HG02642 (cell line): ENCODE results near the gene TMEM94.
"Not testable (repeated sequence)": the region's sequence is repeated elsewhere in the genome, so short reads cannot be mapped to it uniquely, and the experiment has no call there.

Experiments
- ATAC-seq: cut with Tn5 transposase; IDR thresholded peaks from one replicate; pipeline ENCODE4 v1.9.1; 2021; ENCODE audit warnings: mild to moderate bottlenecking; ENCODE audit not compliant: unreplicated experiment, poor library complexity

Gene TMEM94

DNA sequence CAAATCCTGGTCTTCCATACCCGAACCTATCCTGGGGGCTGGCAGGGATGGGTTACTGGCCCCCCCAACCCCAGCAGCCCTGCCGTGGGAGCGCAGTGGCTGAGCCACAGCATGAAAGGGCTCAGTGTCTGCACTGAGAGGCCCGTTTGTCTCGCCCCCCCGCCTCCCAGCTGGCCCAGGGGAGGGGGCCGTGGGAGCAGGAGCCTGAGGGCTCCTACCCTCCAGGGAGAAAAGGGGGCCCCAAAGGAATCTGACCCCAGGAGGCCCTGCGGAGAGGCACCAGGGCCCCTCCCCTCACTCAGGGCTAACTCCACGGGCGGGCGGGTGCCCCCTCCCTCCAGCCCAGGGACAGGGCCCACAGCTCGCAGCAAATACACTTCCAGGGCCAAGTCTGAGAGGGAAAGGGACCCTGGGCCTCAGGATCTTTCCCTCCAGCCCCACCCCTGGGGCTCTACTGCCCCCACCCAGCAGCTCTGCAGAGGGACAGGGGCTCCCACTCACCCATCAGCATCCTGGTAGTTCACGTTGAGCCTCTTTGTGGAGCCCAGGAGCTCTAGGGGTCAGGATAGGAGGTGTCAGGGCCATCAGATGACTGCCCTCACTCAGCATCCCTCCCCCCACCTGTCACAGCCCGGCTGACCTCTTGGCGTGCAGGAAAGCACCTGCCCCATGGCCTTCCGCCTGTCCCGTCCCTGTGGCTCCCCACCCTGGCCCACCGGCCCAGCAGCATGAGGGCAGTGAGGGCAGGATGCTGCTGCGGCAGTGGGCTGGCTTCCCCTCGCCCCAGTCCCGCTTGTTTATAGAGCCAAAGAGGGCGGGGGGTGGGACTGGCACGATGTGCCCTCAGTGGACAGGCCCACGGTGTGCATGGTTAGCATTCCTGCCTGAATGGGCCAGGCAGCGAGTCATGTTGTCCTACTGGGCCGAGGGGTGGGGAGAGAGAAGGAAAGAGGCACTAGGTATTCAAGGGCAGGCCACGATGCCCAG is 51.6 kb downstream of the TMEM94 start:
- ATAC-seq = no peak

DNA sequence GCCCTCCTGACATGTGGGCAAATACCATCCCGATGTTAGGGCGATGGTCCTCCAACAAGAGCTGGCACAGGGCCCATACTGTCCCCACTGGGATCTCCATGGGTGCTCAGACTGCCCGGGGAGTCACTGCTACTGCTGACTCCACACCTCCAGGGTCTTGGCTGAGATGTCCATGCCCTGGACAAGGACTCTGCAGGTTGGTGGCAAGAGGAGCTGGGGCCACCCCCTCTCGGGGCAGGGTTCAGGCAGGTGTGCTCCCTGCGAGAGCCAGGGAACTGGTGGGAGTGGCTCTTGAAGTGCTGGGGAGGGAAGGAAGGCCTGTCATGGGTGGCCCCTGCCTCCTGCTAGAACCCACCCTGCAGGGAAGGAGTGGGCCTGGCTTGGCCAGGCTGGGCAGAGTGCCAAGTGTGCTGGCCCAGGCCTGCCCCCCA is 52.5 kb downstream of the TMEM94 start:
- ATAC-seq = no peak

DNA sequence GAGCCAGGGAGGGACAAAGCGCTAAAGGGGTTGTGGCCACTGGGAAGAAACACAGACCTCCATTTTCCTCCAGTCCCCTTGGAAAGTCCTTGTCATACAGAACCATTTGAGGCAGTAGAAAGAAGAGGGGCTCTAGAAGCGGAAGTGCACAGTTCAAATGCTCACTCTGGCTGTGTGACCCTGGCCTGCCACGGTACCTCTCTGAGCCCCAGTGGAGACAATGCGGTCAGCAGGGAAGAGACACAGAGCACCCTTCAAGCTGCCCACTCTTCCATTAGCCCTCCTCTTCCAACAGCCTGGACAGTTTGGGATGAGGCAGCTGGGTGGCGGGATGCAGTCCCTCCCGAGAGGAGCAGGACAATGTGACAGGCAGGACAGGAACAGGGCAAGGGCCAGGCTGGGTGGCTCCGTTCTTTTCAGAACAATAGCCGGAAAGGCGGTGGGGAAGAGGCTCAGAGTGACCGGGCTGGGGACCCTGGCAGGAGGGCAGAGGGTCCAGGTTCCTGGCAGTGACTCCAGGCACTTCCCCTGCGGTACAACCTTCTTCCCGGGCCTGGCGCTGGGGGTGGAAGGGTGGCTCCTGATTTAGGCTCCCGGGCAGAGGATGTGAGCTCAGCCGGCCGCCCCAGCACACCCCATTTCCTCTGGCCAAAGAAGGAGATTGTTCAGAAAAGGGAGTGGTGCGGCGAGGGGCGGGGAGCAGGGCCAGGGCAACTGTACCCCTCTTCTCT is 53.3 kb downstream of the TMEM94 start:
- no peak for ATAC-seq

DNA sequence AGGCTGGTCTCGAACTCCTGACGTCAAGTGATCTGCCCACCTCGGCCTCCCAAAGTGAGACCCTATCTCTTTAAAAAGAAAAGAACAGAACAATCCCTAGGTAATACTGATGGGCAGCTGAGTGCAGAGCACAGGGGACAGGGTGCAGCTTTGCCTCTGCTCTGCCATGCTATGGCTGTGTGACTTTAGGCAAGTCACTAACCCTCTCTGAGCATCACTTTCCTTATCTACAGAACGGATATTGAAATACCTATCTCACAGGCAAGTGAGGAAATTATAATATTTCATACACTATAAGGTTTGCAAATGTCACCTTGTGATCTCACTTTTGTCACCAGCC is 54.8 kb downstream of the TMEM94 start:
- no peak for ATAC-seq

DNA sequence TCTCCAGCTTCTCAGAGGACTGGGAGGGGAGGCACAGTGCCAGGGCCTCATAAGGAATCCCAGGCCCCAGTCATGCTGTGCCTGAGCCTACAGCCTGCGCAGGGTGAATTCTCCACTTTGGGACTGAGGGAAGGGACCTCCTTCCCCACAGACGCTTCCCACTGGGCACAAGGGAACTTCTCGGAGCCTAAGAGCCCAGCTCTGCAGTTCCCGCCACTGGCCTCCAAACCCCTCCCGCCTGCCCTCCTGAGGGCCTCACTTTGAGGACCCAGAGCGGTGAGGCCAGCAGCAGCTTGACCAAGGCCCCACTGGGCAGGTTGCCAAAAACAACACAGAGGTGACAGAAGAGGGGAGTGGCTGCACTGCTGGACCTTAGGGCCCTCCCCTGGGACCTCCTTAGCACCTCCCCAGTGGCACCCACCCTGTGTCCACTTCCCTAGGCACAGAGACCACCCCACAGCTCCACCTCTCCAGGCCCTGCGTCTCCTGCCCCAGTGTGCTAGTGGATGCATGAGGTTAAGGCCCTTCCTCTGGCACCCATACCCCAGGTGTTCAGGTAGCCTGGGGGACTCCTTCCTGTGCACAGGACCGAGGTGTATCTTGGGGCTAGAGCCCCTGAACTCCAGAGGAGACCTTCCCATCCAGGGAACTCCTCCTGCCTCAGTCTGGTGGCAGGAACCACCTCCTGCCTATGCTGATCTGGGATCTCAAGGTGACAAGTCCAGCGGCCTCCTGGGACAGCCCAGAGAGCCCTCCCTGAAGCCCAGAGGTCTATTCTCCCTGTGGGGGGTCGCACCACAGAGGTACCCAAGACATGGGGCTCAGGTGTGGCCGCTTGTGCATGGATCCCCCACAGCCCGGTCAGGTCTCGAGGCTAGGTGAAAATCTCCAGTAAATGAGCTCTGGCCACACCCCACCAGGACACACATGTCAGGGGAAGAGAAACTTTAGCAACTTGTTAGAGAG is 55.5 kb downstream of the TMEM94 start:
- ATAC-seq = no peak

DNA sequence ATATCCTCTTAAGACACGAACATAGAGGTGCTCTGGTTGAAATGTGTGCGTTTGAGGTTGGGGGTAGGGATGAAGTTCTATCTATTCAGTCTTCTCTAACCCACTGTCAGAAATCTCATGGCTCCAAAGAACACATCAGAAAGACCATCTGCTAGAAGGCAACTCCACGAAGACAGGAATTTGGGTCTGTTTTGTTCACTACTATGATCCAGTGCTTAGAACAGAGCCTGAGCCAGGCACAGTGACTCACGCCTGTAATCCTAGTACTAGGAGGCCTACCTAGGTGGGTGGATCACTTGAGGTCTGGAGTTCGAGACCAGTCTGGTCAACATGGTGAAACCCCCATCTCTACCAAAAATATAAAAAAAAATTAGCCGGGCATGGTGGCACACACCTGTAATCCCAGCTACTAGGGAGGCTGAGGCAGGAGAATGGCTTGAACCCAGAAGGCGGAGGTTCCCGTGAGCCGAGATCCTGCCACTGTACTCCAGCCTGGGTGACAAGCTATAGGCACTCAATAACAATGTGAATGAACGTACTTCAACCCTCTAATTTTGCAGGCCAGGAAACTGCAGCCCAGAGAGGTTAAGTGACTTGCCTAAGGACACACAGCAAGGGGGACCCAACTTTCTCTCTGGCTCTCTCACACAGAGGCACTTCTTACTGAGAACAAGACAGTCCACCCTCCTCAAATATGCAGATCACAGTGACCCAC is 56.6 kb downstream of the TMEM94 start:
- no peak for ATAC-seq

DNA sequence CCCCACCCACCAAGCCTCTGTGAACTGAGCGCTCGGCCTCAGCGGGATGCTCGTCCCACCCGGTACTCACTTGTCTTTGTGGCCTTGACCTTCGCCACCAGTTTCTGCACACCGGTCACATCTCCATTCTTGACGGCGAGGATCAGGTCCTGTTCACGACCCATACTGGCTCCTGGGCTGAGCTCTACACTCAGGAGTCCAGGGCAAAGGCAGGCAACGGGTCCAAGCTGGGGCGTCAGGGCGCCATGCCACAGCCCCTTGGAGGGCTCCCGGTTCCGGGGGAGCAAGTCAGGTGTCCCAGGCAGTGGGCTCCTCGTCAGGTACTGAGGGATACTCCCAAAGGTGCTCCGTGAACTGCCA is 57.2 kb downstream of the TMEM94 start:
- ATAC-seq = no peak

DNA sequence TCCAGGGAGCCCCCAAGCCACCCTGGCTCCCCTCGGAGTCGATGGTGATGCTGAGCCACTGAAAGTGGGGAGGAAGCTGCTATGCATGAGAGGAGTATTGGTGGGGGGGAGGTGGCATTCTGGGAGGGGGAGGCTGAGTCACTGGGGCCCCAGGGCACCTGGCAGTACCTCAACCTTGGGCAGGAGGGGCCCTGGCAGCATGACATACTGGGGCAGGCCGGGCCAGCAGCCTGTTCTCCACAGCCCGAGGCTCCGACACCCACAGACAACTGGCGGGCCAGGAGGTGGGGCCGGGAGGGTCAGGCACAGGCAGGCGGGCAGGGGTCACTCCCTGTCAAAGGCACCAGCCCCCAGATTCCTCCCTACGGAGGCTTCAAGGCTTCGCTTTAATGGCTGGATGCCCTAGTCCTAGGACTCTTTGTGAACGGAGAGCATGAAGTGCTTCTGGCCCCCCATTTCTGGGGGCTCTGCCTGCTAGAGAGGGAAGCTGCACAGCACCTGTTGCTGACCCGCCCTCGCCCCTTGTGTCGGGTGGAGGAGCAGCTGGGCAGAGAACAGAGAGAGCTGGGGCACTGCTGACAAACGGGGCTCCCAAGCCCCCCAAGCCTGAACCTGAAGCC is 58.0 kb downstream of the TMEM94 start:
- no peak for ATAC-seq

DNA sequence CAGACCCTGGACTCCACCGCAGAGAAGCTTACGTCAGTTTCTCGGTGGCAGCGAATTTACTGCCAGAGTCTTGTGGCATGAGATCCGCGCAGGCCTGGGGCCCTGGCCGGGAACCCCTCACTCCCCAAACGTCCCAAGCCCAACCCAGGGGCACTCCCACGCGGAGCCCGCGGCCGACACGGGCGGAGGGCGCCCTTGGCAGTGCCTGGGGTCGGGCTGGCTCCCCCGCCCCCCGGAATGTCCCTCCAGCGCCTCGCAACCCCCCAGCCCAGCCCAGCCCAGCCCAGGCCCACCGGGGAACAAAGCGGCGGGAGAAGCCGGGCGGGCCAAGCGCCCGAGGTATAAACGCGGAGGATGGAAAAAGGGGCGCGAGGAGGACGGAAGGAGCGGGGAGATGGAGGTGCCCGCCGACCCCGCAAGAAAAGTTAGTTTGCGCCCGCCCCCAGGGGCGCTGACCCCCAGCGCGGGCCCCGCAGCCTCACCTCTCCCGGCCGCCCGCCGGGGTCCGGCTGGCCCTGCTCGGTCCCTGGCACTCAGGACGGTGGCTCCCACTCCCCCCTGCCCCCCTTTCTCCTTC is 58.6 kb downstream of the TMEM94 start:
- peak; percentile 2 for ATAC-seq

DNA sequence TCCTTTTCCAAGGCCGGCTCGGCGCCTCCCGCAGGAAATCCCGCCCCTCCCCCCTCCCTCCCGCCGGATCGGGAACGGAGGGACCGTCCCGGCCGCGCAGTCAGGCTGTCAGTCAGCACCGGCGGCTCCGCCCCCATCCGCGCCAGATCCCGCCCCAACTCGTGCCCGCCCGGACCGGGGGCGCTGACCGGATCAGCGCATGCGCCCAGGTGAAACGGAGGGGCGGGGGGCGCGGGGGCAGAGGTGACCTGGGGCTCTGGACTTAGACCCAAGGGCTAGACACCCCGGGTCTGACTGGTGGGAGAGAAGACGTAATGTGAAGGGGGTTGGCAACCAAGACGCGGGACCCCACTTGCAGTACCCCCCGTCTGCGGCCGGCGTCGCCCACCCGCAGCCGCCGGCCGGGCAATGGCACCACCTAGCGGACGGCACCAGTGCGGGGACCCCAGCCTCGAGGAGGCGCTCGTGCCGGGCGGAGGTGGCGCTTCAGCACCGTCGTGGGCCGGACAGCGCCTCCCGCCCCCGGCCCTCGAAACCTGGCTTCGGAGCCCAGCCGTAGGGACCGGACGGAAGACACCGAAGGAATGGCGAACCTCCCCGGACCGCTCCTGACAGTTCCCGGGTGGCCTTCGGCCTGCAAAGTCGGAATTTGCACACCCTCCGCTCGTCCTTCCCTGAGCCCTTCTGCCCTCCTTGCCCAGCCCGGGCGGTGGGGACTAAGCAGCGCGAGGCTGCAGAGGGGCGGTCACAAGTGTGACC is 59.2 kb downstream of the TMEM94 start, which contains the start of gene CASKIN2:
Gene CASKIN2 (minus strand): TSS at position 42 of the 759 bp plus-strand sequence. CDS start 1,733 bp downstream, outside the sequence.
- ATAC-seq = peak; percentile 49

DNA sequence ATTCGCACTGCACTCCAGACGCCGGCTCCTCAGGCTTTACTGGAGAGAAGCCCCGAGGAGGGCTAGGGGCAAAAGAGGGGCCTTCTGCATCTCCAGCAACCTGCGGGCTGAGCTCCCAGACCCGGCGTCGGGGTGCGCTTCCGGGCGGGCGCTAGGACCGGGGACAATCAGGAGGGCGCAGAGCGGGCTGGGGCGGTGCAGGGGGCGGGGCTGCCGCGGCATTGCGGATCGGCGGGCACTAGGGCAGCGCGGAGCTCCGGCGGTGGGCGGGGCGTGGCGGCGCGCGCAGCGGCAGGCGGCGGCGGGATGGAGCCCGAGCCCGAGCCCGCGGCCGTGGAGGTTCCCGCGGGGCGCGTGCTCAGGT is 59.8 kb downstream of the TMEM94 start, which contains the start of gene TSEN54:
Gene TSEN54 (plus strand): TSS at position 274 of the 364 bp plus-strand sequence. CDS start 33 bp downstream, at position 307.
- peak; percentile 71 for ATAC-seq

DNA sequence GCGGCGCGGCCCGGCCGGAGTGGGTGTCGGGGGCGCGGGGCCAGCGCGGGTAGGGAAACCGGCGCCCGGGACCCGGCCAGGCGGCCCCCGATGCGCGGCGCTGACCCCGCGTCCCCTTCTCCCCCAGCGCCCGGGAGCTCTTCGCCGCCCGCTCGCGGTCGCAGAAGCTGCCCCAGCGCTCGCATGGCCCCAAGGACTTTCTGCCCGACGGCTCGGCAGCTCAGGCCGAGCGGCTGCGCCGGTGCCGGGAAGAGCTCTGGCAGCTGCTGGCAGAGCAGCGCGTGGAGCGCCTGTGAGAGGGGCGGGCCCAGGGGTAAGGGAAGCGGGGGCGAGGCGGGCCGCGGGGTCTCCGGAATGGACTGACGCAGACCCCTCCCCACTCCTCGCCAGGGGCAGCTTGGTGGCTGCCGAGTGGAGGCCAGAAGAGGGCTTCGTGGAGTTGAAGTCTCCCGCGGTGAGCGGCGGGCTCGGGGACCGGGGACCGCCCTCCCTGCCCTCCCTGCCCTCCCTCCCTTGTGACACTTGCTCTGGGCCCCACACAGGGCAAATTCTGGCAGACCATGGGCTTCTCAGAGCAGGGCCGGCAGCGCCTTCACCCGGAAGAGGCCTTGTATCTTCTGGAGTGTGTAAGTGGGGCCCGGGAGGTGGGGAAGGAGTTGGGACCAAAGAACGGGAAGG is 60.3 kb downstream of the TMEM94 start:
- ATAC-seq = peak; percentile 18

DNA sequence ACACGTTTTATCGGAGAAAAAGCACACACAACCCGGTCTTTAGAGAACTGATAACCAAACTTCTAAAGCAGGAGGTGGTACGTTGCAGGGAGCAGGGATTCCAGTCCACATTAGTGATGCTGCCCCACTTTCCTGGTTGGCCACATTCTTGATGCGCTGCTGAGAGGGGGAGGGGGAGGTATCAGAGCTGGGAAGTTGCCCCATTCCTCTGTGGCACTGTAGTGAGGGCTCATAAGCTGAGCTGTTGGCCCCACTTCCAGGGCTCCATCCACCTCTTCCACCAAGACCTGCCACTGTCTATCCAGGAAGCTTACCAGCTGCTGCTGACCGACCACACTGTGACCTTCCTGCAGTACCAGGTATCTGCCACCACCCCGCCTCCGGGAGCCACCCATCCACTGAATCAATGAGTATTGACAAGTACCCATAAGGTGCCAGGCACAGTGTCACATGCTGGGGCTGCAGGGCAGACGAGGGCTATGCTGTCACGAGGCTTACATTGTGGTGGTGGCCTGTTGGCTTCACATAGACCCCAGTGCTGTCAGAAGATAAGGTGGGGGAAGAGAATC is 60.9 kb downstream of the TMEM94 start:
- no peak for ATAC-seq

DNA sequence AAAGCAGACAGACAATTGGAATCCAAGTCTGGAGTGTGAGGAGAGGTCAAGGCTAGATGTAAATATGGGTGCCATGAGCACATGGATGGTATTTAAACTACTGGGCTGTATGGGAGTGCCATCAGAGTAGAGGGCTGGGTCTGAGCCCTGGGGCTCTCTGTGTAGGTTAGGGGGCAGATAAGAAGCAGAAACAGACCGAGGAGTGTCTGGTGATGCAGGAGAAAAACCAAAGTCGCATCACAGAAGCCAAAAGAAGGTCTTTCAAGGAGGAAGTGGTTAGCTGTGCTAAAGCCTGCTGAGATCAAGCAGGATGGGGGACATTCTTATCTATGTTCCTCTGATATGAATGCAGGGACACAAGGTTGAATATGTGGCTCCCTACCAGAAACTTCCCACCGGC is 61.8 kb downstream of the TMEM94 start:
- no peak for ATAC-seq

DNA sequence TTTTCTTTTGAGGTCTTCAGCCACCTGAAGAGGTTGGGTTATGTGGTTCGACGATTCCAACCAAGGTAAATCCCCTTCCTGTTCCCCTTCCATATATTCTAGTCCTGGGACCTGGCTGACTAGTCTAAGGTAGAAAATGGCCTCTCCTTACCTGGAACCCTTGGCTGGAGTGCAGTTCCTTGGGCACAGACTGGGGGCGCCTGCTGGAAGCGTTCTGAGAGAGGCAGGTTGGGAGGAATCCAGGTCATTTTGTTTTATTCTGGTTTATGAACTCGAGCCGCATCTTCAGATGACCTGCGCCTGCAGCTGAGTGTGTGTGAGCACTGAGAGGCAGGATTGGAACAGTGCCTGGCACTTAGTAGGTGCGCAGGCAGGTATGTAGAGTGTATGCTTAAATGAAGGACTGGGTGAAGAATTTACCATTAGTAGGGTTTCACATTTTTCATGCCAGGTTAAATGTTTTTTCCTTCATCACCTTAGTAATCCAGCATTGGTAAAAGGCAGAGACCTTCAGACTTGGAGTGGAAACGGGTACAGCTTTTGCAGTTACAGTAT is 62.6 kb downstream of the TMEM94 start:
- ATAC-seq = no peak

DNA sequence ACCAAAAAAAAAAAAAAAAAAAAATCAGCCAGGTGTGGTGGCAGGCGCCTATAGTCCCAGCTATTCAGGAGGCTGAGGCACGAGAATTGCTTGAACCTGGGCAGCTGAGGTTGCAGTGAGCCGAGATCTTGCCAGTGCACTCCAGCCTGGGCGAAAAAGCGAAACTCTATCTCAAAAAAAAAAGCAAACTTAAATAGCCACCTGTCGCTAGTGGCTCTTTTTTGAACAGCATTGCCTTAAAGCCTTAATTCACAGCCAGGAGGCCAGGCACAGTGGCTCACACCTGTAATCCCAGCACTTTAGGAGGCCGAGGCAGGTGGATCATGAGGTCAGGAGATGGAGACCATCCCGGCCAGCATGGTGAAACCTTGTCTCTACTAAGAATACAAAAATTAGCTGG is 64.0 kb downstream of the TMEM94 start:
- ATAC-seq = not testable (repeated sequence)

DNA sequence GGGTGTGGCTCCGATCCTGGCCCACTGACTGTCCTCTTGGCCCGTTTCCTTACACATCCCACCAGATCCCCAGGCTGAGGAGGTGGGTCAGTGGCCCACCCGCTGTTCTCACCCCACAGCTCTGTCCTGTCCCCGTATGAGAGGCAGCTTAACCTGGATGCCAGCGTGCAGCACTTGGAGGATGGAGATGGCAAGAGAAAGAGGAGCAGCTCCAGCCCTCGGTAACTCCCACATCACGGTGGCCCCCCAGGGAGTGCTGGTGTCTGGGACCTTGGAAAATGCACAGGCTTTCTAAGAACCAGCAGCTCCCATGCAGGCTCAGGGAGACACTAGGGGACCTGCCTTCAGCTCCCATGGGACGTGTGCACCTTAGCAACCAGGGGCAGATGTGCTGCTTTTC is 64.9 kb downstream of the TMEM94 start:
- no peak for ATAC-seq
